Measurements from ENCODE around the gene NADSYN1. TPM values are rescaled to one million over a fixed set of nuclear protein-coding genes. Genes with fewer than 3 reads are reported as not detected.

Gene NADSYN1
- total RNA-seq, 4 donors from 2014 or later: 44.0 to 79.1 (median 57.3) TPM

- TF ChIP-seq CTCF (IDR thresholded peaks at IDR 0.05; ENCODE audit: low read depth): no peak
Observed at GRCh38 chr11:71459076-71459766, 6.2 kb downstream of the NADSYN1 start.

- no peak for TF ChIP-seq CTCF (IDR thresholded peaks at IDR 0.05; ENCODE audit: low read depth)
Observed at GRCh38 chr11:71459767-71460320, 6.8 kb downstream of the NADSYN1 start.

GRCh38 chr11:71461696-71462095 lies 8.7 kb downstream of the NADSYN1 start:
- no peak for TF ChIP-seq CTCF (IDR thresholded peaks at IDR 0.05; ENCODE audit: low read depth)

- no peak for TF ChIP-seq CTCF (IDR thresholded peaks at IDR 0.05; ENCODE audit: low read depth)
Observed at GRCh38 chr11:71462726-71463125, 9.7 kb downstream of the NADSYN1 start.

- no peak for TF ChIP-seq CTCF (IDR thresholded peaks at IDR 0.05; ENCODE audit: low read depth)
Observed at GRCh38 chr11:71463331-71464211, 10.6 kb downstream of the NADSYN1 start.

- no peak for TF ChIP-seq CTCF (IDR thresholded peaks at IDR 0.05; ENCODE audit: low read depth)
Observed at GRCh38 chr11:71465054-71465453, 12.1 kb downstream of the NADSYN1 start.

GRCh38 chr11:71466358-71466757 lies 13.4 kb downstream of the NADSYN1 start:
- no peak for TF ChIP-seq CTCF (IDR thresholded peaks at IDR 0.05; ENCODE audit: low read depth)
